WERI-Rb-1 (cell line): Measurements from ENCODE around the gene CNTD1.

Experiments
- DNase-seq: peaks from one replicate; pipeline ENCODE4 v3.0.0-alpha.2; 2020
- H3K27ac ChIP-seq: fragments of 250-450 bp; sonication (Bioruptor Pico); 2 replicates; pipeline ENCODE4 v1.5.1; 2020; ENCODE audit warnings: mild to moderate bottlenecking, moderate library complexity
- H3K27me3 ChIP-seq: fragments of 250-450 bp; sonication (Bioruptor Pico); 2 replicates; pipeline ENCODE4 v1.5.1; 2021; ENCODE audit warnings: mild to moderate bottlenecking, low read depth, moderate library complexity; ENCODE audit not compliant: insufficient read depth, severe bottlenecking
- H3K36me3 ChIP-seq: fragments of 250-450 bp; sonication (Bioruptor Pico); 2 replicates; pipeline ENCODE4 v1.5.1; 2020; ENCODE audit warnings: mild to moderate bottlenecking, moderate library complexity
- H3K4me3 ChIP-seq: 2 replicates; pipeline ENCODE4 v1.5.1; 2011; ENCODE audit warnings: low read depth, mild to moderate bottlenecking, control low read depth, low read length
- H3K9me3 ChIP-seq: fragments of 250-450 bp; sonication (Bioruptor Pico); 2 replicates; pipeline ENCODE4 v1.5.1; 2021; ENCODE audit warnings: mild to moderate bottlenecking, moderate library complexity; ENCODE audit not compliant: severe bottlenecking
- TF ChIP-seq, protein P1 (sequence below): IDR thresholded peaks from 2 replicates; pipeline ENCODE4 v1.5.1; 2011; ENCODE audit warnings: low read depth, mild to moderate bottlenecking, control low read depth, inconsistent platforms, low read length

The CNTD1 gene

DNA sequence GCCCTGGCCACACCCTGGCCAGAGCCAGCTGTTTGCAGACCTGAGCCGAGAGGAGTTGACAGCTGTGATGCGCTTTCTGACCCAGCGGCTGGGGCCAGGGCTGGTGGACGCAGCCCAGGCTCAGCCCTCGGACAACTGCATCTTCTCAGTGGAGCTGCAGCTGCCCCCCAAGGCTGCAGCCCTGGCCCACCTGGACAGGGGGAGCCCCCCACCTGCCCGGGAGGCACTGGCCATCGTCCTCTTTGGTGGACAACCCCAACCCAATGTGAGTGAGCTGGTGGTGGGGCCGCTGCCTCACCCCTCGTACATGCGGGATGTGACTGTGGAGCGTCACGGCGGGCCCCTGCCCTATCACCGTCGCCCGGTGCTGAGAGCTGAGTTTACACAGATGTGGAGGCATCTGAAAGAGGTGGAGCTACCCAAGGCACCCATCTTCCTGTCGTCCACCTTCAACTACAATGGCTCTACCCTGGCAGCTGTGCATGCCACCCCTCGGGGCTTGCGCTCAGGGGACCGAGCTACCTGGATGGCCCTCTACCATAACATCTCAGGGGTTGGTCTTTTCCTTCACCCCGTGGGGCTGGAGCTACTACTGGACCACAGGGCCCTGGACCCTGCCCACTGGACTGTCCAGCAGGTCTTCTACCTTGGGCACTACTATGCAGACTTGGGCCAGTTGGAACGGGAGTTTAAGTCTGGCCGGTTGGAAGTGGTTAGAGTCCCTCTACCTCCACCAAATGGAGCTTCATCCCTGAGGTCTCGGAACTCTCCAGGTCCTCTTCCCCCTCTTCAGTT, 46.3 kb downstream of the CNTD1 start:
- H3K36me3 ChIP-seq = peaks cover 55% of the 10 kb centered on the region
- TF ChIP-seq, protein P1, sequence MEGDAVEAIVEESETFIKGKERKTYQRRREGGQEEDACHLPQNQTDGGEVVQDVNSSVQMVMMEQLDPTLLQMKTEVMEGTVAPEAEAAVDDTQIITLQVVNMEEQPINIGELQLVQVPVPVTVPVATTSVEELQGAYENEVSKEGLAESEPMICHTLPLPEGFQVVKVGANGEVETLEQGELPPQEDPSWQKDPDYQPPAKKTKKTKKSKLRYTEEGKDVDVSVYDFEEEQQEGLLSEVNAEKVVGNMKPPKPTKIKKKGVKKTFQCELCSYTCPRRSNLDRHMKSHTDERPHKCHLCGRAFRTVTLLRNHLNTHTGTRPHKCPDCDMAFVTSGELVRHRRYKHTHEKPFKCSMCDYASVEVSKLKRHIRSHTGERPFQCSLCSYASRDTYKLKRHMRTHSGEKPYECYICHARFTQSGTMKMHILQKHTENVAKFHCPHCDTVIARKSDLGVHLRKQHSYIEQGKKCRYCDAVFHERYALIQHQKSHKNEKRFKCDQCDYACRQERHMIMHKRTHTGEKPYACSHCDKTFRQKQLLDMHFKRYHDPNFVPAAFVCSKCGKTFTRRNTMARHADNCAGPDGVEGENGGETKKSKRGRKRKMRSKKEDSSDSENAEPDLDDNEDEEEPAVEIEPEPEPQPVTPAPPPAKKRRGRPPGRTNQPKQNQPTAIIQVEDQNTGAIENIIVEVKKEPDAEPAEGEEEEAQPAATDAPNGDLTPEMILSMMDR = no peak
- no peak overlapping the region for H3K4me3 ChIP-seq
- DNase-seq = no peak
- no peaks in the 10 kb centered on the region for H3K9me3 ChIP-seq
- no peaks in the 10 kb centered on the region for H3K27me3 ChIP-seq
- no peak overlapping the region for H3K27ac ChIP-seq

DNA sequence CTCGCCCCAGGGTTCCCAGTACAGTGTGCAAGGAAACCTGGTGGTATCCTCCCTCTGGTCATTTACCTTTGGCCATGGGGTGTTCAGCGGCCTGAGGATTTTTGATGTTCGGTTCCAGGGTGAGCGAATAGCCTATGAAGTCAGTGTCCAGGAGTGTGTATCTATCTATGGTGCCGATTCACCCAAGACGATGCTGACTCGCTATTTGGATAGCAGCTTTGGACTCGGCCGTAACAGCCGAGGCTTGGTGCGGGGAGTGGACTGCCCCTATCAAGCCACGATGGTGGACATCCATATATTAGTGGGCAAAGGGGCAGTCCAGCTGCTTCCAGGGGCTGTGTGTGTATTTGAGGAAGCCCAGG, 46.9 kb downstream of the CNTD1 start:
- no peaks in the 10 kb centered on the region for H3K9me3 ChIP-seq
- H3K27me3 ChIP-seq = no peaks in the 10 kb centered on the region
- TF ChIP-seq, protein P1 = no peak
- no peak overlapping the region for H3K27ac ChIP-seq
- peaks cover 49% of the 10 kb centered on the region for H3K36me3 ChIP-seq
- no peak overlapping the region for H3K4me3 ChIP-seq
- DNase-seq = no peak

DNA sequence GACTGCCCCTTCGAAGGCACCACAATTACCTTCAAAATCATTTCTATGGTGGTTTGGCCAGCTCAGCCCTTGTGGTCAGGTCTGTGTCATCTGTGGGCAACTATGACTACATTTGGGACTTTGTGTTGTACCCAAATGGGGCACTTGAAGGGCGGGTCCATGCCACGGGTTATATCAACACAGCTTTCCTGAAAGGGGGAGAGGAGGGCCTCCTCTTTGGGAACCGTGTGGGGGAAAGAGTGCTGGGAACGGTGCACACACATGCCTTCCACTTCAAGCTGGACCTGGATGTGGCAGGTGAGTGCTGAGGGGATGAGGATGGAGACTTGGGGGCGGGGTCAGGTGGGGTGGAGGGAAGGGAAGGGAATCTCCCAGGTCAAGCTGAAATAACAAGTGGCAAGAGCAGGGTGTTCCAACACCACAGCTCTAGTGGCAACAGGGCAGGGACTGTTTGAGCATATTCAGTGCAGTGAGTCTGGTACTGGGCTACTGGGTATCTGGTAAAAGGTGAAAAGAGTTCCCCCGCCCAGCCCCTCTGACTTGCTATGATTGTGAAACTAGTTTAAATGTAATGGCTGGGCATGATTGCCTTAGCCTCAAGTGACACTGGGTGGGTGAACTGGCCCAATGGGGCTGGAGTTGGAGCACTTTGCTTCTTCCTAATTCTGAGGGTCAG, 47.4 kb downstream of the CNTD1 start:
- TF ChIP-seq, protein P1 = no peak
- Histone ChIP-seq H3K9me3 (no peaks in the 10 kb centered on the region), H3K27ac (no peak overlapping the region), H3K4me3 (no peak overlapping the region), H3K36me3 (peaks cover 47% of the 10 kb centered on the region), H3K27me3 (no peaks in the 10 kb centered on the region)
- no peak for DNase-seq

DNA sequence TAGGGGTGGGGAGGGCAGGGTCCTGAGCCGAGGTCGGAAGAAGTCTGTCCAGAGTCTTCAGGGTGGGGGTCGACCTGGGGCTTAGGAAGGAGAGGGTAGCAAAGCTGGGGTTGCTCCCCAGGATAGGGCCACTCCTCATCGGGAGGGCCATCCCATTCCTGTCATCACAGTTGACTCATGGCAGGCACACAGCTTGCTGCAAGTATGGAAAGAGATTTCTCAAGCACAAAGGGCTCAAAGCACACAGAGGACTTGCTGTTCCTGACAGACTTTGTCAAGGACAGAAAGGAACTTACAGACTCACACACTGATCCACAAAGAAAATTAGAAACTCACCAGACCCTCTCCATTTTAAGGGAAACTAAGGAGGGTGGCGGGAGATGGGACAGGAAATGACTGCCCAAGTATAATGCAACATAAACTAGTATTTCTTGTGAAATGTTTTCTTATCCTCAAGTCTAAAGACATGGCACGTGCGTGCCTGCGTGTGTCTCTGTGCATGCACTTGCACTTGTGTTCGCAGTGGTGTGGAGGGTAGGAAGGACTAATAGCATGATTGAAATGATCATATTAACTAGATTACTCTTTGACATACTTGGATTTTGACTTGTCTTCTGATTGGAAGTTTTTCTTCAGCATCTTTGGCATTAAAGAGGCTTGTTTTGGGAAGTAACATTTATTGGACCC, 48.1 kb downstream of the CNTD1 start:
- Histone ChIP-seq H3K27me3 (no peaks in the 10 kb centered on the region), H3K36me3 (peaks cover 40% of the 10 kb centered on the region), H3K9me3 (no peaks in the 10 kb centered on the region), H3K27ac (no peak overlapping the region), H3K4me3 (no peak overlapping the region)
- no peak for DNase-seq
- TF ChIP-seq, protein P1 = no peak

DNA sequence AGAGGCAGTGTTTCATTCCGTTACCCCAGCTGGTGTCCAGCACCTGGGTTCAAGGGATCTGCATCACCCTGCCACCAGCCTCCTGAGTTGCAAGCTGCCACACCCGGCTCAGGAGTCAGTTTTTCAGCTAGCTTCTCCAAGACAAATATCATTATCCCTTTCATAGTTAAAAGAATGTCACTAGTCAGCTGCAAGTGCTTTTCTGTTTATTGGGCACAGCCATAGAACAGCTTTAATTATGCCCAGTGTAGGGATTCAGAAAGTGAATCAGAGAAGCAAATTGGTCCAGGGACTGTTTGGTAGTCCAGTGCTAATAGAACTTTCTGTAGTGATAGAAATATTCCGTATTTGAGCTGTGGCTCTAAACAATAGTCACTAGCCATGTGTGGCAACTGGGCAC, 49.4 kb downstream of the CNTD1 start:
- no peaks in the 10 kb centered on the region for H3K27me3 ChIP-seq
- TF ChIP-seq, protein P1 = no peak
- H3K9me3 ChIP-seq = no peaks in the 10 kb centered on the region
- H3K4me3 ChIP-seq = no peak overlapping the region
- peaks cover 26% of the 10 kb centered on the region for H3K36me3 ChIP-seq
- no peak for DNase-seq
- no peak overlapping the region for H3K27ac ChIP-seq
